COLO668 (cell line): Measurements from ENCODE around the gene RAD51D.
"Not testable (repeated sequence)": the region's sequence is repeated elsewhere in the genome, so short reads cannot be mapped to it uniquely, and the experiment has no call there.

Source experiments
- DNase-seq: peaks from one replicate; lab custom pipeline; 2025; ENCODE audit not compliant: unreplicated experiment; lab: John Stamatoyannopoulos, UW

Gene RAD51D

GRCh38 chr17:35141681-35142466, 22.2 kb upstream of the RAD51D start, which contains the start of gene NLE1:
NLE1 (minus strand) TSS chr17:35142303; CDS start chr17:35142275, 28 bp downstream.
- DNase-seq = peak; percentile 78

GRCh38 chr17:35138218-35138617, 18.6 kb upstream of the RAD51D start:
- no peak for DNase-seq

- no peak for DNase-seq
These were observed 15.7 kb upstream of the RAD51D start for GRCh38 chr17:35135322-35135721.

GRCh38 chr17:35132816-35133550, 13.3 kb upstream of the RAD51D start:
- DNase-seq = no peak

GRCh38 chr17:35132099-35132498, 12.4 kb upstream of the RAD51D start:
- no peak for DNase-seq

GRCh38 chr17:35130392-35130791, 10.7 kb upstream of the RAD51D start:
- DNase-seq = no peak

GRCh38 chr17:35129973-35130351, 10.3 kb upstream of the RAD51D start:
- no peak for DNase-seq

- no peak for DNase-seq
These were observed 9.7 kb upstream of the RAD51D start for GRCh38 chr17:35129154-35129972.

GRCh38 chr17:35127751-35128514, 8.3 kb upstream of the RAD51D start:
- no peak for DNase-seq

- DNase-seq = no peak
These were observed 1.7 kb upstream of the RAD51D start, which contains the start of gene FNDC8 for GRCh38 chr17:35121315-35121714. FNDC8 (plus strand) TSS chr17:35121615; CDS start chr17:35121694, 79 bp downstream.

- DNase-seq = no peak
These were observed 1.7 kb downstream of the RAD51D start for GRCh38 chr17:35117984-35118383.

GRCh38 chr17:35116845-35117244, 2.8 kb downstream of the RAD51D start:
- no peak for DNase-seq

GRCh38 chr17:35110791-35111190, 8.9 kb downstream of the RAD51D start:
- DNase-seq = not testable (repeated sequence)

GRCh38 chr17:35104844-35105450, 14.7 kb downstream of the RAD51D start:
- no peak for DNase-seq

GRCh38 chr17:35103271-35103670, 16.4 kb downstream of the RAD51D start:
- DNase-seq = no peak

GRCh38 chr17:35101725-35102124, 17.9 kb downstream of the RAD51D start:
- DNase-seq = no peak

GRCh38 chr17:35101036-35101435, 18.6 kb downstream of the RAD51D start:
- DNase-seq = no peak

- DNase-seq = no peak
These were observed 19.8 kb downstream of the RAD51D start for GRCh38 chr17:35099908-35100307.

- no peak for DNase-seq
These were observed 21.9 kb downstream of the RAD51D start for GRCh38 chr17:35097776-35098175.

GRCh38 chr17:35095741-35096140, 23.9 kb downstream of the RAD51D start:
- DNase-seq = no peak
